ENCODE data around the gene YBEY. TPM values are rescaled to one million over a fixed set of nuclear protein-coding genes. Genes with fewer than 3 reads are reported as not detected.

The YBEY gene
- total and polyA plus RNA-seq, 2 of the 8 experiments (the other 6 are each of a cell fraction or from before 2014, with no cell fraction given): 26.9 to 31.9 TPM

DNA sequence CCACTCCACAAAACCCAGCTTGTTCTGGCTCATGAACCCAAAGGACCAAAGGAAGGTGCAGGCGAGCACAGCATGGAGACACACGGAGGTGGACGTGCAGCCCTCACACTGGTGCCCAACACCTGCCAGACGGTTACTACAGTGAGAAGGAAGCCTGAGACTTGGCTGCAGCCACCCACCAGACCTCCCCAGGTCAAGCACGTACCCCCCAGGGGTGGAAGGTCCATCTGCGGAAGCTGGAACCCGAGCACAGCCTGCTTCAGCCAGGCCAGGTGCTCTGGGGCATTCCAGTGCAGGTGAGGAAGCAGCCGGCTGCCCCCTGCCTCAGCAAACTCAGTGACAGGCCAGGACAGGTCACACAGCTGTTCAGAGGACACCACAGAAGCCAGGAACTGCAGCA lies 41.5 kb upstream of the YBEY start:
- Histone ChIP-seq H3K4me1 (replicated peaks in 1 of 4; ENCODE audit: control insufficient read depth in 3 of 4, insufficient read depth in 4 of 4, low read length in 3 of 4) (no peaks in the 10 kb centered on the region), H2BK5ac (ENCODE audit: low read depth, low read length) (no peak overlapping the region; the same call in 1 of the 2 replicates), H4K5ac (ENCODE audit: insufficient read length, low read depth, low read length) (no peak overlapping the region), H3K9ac (replicated peaks in 1 of 4; ENCODE audit: extremely low read depth in 1 of 4, low read depth in 3 of 4, low read length in 3 of 4) (no peak overlapping the region), H4K8ac (ENCODE audit: extremely low read depth, insufficient read depth, low read length) (no peak overlapping the region), H3K4ac (replicated peaks; ENCODE audit: insufficient read length, low read depth, low read length) (no peak overlapping the region), H3K56ac (replicated peaks; ENCODE audit: insufficient read length, low read depth, low read length) (no peak overlapping the region), H3K23me2 (ENCODE audit: low read depth, low read length) (no peaks in the 10 kb centered on the region), H2AK5ac (ENCODE audit: low read depth, low read length) (no peak overlapping the region), H2BK20ac (ENCODE audit: low read length) (no peak overlapping the region), H4K91ac (replicated peaks; ENCODE audit: insufficient read length, low read length) (no peak overlapping the region), H2BK120ac (replicated peaks; ENCODE audit: low read depth, low read length) (no peak overlapping the region), H4K20me1 (replicated peaks in 1 of 2; ENCODE audit: control insufficient read depth in 1 of 2, insufficient read depth in 2 of 2, low read length in 2 of 2) (peaks cover 1 to 7% of the 10 kb centered on the region in 2 experiments), H3K4me2 (ENCODE audit: insufficient read depth in 1 of 2, low read depth in 2 of 2, low read length in 2 of 2) (no peak overlapping the region), H3K79me2 (ENCODE audit: control insufficient read depth in 1 of 2, insufficient read depth in 2 of 2, low read length in 2 of 2) (no peaks in the 10 kb centered on the region), H3K36me3 (ENCODE audit: control insufficient read depth in 2 of 4, insufficient read depth in 4 of 4, low read length in 3 of 4) (peaks cover 25 to 86% (median 67%) of the 10 kb centered on the region in 4 experiments), H3K4me3 (ENCODE audit: extremely low read depth in 1 of 4, insufficient read depth in 2 of 4, low read depth in 3 of 4, low read length in 4 of 4) (no peak overlapping the region), H2AFZ (ENCODE audit: low read length) (no peak overlapping the region), H3K79me1 (ENCODE audit: low read depth, low read length) (no peaks in the 10 kb centered on the region), H3K9me3 (ENCODE audit: insufficient read depth in 2 of 2, low read depth in 1 of 2, low read length in 1 of 2) (no peaks in the 10 kb centered on the region; a peak in 1 of 4 replicates), H3K27ac (ENCODE audit: low read depth, low read length) (no peak overlapping the region), H2BK15ac (ENCODE audit: low read length) (no peak overlapping the region), H3K23ac (ENCODE audit: insufficient read length) (no peak overlapping the region), H2BK12ac (ENCODE audit: low read depth, low read length) (no peak overlapping the region), H3K14ac (ENCODE audit: insufficient read length) (no peak overlapping the region), H3K18ac (ENCODE audit: extremely low read depth, low read length) (no peak overlapping the region), H3K27me3 (replicated peaks in 1 of 4; ENCODE audit: control insufficient read depth in 3 of 4, extremely low read depth in 1 of 4, insufficient read depth in 3 of 4, low read length in 3 of 4) (no peaks in the 10 kb centered on the region)
- CTCF ChIA-PET (ENCODE audit: partially characterized antibody): interaction anchor here (0.6 to 3.3 kb wide), 9 partner anchors 12 to 318 kb away, joined by 3 to 13 read pairs (median 4); no protein-coding TSS in a partner anchor
- WGBS, 2 experiments (ENCODE audit: extremely low coverage in 1 of 2, insufficient coverage in 1 of 2, insufficient read length in 1 of 2, insufficient replicate concordance in 2 of 2, low coverage in 1 of 2, low lambda C conversion rate in 2 of 2, missing lambda C conversion rate in 1 of 2): 91% methylated on average over 8 of the region's 8 CpGs; no CpG with 5 or more reads in 1 of the 2 experiments
- DNase-seq (ENCODE audit: low read depth in 1 of 2, low spot score in 2 of 2): no peak
- no peak for FAIRE-seq
- TF ChIP-seq SIX5 (IDR thresholded peaks at IDR 0.05; ENCODE audit: low read depth, low read length): no peak
- no peak for TF ChIP-seq BCL11A (IDR thresholded peaks at IDR 0.05; ENCODE audit: low read depth in 2 of 2, low read length in 2 of 2)
- TF ChIP-seq JUN (IDR thresholded peaks at IDR 0.05; ENCODE audit: low read depth, low read length): no peak
- TF ChIP-seq YY1 (IDR thresholded peaks at IDR 0.05; ENCODE audit: low read depth, low read length): no peak
- no peak for TF ChIP-seq HDAC2 (IDR thresholded peaks at IDR 0.05; ENCODE audit: borderline replicate concordance in 1 of 2, low read depth in 2 of 2, low read length in 2 of 2)
- no peak for TF ChIP-seq TEAD4 (IDR thresholded peaks at IDR 0.05; ENCODE audit: low read depth, low read length)
- no peak for TF ChIP-seq EZH2 (IDR thresholded peaks at IDR 0.05; ENCODE audit: low read depth, low read length, severe bottlenecking)
- no peak for TF ChIP-seq CHD1 (IDR thresholded peaks at IDR 0.05; ENCODE audit: low read depth, low read length)
- no peak for TF ChIP-seq NRF1 (IDR thresholded peaks at IDR 0.05; ENCODE audit: low read depth, low read length)
- TF ChIP-seq RAD21 (IDR thresholded peaks at IDR 0.05 in 1 of 2, conservative IDR thresholded peaks at IDR 0.05 in 1 of 2; ENCODE audit: low read depth in 2 of 2, low read length in 2 of 2): no peak
- TF ChIP-seq TCF12 (IDR thresholded peaks at IDR 0.05; ENCODE audit: low read depth, low read length): no peak
- no peak for TF ChIP-seq FOSL1 (IDR thresholded peaks at IDR 0.05; ENCODE audit: insufficient read depth, low read depth, low read length)
- TF ChIP-seq ASH2L (IDR thresholded peaks at IDR 0.05; ENCODE audit: low read length): no peak
- no peak for TF ChIP-seq CEBPB (IDR thresholded peaks at IDR 0.05; ENCODE audit: low read depth, low read length)
- TF ChIP-seq JUND (IDR thresholded peaks at IDR 0.05; ENCODE audit: low read length): no peak
- POLR2A ChIA-PET (ENCODE audit: partially characterized antibody): interaction anchor here (1.4 to 2.2 kb wide), 5 partner anchors 9 to 78 kb away, joined by 3 to 9 read pairs (median 3); partner anchors contain the start of gene LSS

Data from H1 (cell line).